ENCODE results near the gene PPIL6.

GRCh38 chr6:109424946-109425345 is 15.5 kb downstream of the PPIL6 start:
- TF ChIP-seq EZH2 (IDR thresholded peaks at IDR 0.05; ENCODE audit: insufficient read depth, poor library complexity, severe bottlenecking) (no peak), EZH2phosphoT487 (IDR thresholded peaks at IDR 0.05; ENCODE audit: insufficient read depth, low read depth) (no peak)
